Measurements from ENCODE around the gene B3GNT4. TPM values are rescaled to one million over a fixed set of nuclear protein-coding genes. Genes with fewer than 3 reads are reported as not detected.

The B3GNT4 gene
- total RNA-seq, 4 donors from 2014 or later: 0.24 to 0.37 TPM; not detected in 2

DNA sequence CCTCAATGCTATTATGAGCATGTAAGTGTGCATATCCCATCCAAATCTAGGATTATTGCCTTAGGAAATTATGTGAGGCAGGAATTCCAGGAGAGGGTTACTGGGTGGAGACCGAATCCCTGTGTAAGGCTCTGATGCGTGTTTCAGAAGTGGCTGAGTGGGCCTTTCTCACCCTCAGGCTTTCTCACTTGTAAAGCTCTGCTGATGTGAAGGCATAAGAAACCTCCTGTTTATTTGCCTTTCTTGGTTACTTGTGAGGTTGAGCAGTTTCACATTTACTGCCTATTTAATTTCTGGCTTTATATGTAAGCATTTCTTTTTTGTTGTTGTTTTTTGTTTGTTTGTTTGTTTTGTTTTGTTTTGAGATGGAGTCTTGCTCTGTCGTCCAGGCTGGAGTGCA is 40.5 kb upstream of the B3GNT4 start:
- DNase-seq (ENCODE audit: low spot score) (no peak), ATAC-seq (ENCODE audit: low FRiP score) (no peak)
- TF ChIP-seq CTCF (IDR thresholded peaks at IDR 0.05): no peak

- no peak for DNase-seq (ENCODE audit: low spot score)
- no peak for TF ChIP-seq CTCF (IDR thresholded peaks at IDR 0.05)
- no peak for ATAC-seq (ENCODE audit: low FRiP score)
Measured at GRCh38 chr12:122166422-122167349, 36.8 kb upstream of the B3GNT4 start.

DNA sequence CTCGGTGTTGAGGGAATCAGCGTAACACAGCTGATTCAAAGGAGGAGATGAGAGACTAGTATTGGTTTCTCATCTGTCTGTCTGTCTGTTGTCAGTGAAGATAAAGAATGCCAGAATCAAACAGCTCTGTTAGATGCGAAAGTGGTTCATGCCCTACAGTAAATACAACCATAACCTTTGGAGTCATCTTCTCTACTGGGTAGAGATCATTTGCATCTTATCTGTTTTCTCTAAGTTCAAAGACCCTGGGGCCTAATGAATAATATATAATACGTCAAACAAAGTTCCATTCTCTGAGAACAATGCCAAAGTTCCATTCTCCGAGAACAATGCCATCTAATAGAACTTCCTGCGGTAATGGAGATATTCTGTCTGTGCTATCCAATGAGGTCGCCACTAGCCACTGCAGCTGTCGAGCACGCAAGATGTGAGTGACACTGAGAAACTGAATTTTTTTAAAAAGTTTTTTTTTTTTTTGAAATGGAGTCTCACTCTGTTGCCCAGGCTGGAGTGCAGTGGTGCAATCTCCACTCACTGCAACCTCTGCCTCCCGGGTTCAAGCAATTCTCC is 36.1 kb upstream of the B3GNT4 start:
- no peak for ATAC-seq (ENCODE audit: low FRiP score)
- TF ChIP-seq CTCF (IDR thresholded peaks at IDR 0.05): no peak
- DNase-seq (ENCODE audit: low spot score): no peak

GRCh38 chr12:122168492-122168891 is 35.0 kb upstream of the B3GNT4 start:
- DNase-seq (ENCODE audit: low spot score) (no peak), ATAC-seq (ENCODE audit: low FRiP score) (no peak)
- no peak for TF ChIP-seq CTCF (IDR thresholded peaks at IDR 0.05)

- DNase-seq (ENCODE audit: low spot score) (no peak), ATAC-seq (ENCODE audit: low FRiP score) (no peak)
- no peak for TF ChIP-seq CTCF (IDR thresholded peaks at IDR 0.05)
Measured at GRCh38 chr12:122171399-122171798, 32.1 kb upstream of the B3GNT4 start.

GRCh38 chr12:122172262-122172939 is 31.1 kb upstream of the B3GNT4 start:
- no peak for ATAC-seq (ENCODE audit: low FRiP score)
- no peak for TF ChIP-seq CTCF (IDR thresholded peaks at IDR 0.05)
- DNase-seq (ENCODE audit: low spot score): no peak
